NCI-H1105 treated with DMSO at 0.1 percent for 48 hours (cell line): ENCODE data around the gene ROR1.

Experiments
- DNase-seq: peaks from one replicate; lab custom pipeline; 2025; lab: John Stamatoyannopoulos, UW

Gene ROR1

DNA sequence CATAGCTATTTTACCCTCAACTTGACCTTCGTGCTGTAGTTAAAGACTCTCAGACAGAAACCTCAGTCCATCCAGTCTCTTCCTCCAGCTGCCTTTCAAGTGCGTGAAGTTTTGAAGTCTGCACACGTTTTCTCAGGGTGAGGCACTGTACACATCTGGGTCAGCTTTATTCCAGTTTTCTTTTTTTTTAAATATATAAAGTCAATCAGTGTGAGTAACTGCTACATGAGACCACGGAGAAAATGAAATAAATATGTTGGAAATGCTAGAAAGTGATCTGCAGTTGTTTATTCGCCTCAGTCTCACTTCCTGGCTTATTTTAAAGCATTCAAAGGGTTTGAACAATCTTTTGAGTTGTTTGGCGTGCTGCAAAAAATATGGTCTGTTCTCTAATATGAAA, 135.7 kb downstream of the ROR1 start:
- DNase-seq: no peak

DNA sequence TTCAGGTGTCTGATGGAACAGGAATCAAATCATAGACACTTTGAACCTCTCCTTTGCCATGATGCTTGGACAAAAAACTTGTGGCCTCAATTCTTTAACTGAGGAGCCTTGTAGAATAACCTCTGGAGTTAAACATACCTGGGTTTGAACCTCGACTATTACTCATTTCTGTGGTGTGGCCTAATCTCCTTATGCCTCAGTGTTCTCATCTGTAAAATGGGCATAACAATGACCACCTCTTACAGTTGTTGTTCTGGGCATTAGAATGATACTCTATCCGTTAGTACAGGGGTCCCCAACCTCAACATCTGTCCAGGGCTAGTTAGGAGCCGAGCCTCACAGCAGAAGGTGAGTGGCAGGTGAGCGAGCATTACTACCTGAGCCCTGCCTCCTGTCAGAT, 137.2 kb downstream of the ROR1 start:
- no peak for DNase-seq

DNA sequence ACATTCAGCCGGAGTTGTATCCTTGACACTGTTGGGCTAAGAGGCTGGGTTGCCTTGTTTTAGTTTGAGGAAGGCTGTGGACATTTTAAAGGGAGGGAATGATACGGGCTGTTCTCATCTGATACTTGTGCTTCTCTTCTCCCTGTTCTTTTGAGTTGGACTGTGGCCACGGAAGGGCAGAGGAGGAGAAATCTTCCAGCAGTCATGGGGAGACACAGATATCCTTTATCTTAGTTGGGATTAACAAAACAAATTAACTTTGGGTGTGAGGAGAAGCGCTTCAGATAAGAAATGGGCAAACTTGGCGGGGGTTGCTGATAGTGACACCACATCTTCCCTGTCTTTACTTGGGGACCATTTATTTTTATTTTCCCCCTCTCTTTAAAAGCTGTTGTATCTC, 138.8 kb downstream of the ROR1 start:
- no peak for DNase-seq

DNA sequence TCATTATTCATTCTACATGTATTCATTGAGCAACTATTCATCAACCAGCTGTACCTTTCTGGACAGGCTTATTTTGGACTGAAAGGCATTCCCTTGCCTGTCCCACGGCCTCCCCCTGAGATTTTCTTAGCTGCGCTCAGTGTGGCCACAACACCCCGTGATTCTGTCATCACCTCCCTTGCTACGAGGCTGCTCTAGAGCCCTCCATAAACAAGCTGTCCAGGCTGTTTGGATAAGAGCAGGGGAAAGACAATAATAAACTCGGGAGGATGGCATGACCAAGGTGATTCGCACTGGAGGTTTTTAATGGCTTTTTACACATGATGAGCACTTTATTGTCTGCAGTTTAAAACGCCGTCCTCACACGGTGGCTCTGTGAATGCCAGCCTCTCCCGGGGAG, 139.7 kb downstream of the ROR1 start:
- DNase-seq: no peak

DNA sequence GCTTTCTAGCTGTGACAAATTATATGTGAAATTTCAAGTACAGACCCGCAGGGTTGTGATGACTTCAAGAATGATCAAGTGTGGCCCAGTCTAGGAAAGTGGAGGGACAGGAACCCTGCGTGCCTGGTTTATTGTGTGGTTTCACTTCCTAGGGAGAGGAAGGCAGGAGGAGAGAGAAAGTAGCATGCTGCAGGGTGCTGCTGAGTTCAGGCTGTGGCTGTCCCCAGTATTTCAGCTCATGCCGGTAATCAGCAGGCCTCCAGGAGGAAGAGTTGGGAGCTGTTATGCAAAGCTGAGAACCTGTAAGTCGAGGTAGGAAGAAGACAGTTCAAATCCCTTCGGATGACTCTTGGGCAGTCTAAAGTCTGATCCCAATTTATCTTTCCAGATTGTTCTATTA, 140.4 kb downstream of the ROR1 start:
- no peak for DNase-seq

DNA sequence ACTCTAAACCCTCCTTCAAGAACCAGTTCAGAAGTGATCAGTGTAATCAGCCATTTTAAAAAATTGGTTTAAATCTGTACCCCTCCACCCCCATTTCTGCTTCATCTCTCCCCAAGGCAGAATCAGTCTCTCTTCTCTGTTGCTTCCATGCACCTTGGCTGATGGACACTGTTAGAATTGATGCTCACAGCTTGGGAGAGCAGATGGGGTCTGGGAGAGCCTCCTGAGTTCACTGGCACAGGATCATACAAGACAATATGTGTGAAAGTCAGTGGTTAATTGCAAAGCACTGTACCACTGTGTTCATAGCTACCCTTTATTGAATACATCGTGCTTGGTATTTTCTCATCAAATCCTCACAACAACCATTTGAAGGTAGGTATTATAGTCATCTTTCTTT, 140.9 kb downstream of the ROR1 start:
- DNase-seq: no peak

DNA sequence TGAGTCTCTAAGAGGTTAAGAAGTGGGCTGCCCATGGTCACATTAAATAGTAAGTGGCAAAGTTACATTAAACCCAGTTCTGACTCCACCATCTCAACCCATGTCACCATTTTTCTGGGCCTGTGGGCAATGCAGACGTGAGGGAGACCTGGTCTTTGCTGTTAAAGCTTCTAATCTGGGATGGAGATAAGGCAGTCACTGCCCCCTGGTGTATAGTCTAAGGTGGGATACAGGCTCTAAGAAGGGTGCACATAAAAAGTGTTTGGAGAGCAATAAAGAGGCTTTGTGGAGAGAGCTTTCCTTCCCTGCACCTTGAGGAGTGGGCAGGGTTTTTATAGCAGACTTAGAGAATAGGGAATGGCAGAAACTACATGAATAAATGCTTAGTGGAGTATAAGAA, 141.3 kb downstream of the ROR1 start:
- peak; percentile 21 for DNase-seq

DNA sequence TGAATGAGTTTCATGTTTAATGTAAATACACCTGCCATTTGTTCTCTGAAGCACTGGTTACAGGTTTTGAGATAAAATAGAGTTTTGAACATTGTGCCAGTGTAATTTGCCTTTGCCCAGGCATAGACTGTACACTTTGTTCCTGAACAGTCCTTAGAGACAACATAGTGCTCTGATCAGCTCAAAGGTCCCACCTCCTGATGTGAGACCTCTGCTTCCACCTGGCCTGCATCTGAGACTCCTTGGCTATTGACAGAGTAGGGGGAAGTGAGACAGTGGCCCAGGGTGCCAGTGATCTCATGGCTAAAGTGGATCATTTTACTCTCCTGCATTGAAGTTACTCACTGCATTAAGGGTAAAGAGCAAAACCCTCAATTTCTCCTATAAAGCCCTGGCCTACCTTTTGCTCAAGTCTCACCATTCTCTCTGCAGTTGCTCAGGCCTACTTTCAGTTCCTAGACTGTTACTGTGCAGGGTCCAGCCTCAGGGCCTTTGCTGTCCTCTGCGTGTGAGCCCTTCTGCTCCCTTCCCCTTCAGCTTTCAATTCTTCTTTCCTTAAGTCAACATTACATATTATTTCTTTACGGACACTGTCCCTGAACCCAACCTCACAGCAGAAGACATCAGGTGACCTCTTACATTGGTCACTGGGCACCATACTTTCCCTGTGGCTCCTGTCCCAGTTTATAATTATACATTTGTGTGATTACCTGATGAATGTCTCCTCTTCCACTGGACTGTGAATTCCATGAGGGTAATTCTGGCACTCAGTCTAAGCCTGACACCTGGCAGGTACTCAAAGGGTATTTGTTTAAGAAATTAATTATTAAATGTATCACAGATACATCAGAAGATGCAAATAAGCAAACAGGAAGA, 142.9 kb downstream of the ROR1 start:
- DNase-seq: peak; percentile 27

DNA sequence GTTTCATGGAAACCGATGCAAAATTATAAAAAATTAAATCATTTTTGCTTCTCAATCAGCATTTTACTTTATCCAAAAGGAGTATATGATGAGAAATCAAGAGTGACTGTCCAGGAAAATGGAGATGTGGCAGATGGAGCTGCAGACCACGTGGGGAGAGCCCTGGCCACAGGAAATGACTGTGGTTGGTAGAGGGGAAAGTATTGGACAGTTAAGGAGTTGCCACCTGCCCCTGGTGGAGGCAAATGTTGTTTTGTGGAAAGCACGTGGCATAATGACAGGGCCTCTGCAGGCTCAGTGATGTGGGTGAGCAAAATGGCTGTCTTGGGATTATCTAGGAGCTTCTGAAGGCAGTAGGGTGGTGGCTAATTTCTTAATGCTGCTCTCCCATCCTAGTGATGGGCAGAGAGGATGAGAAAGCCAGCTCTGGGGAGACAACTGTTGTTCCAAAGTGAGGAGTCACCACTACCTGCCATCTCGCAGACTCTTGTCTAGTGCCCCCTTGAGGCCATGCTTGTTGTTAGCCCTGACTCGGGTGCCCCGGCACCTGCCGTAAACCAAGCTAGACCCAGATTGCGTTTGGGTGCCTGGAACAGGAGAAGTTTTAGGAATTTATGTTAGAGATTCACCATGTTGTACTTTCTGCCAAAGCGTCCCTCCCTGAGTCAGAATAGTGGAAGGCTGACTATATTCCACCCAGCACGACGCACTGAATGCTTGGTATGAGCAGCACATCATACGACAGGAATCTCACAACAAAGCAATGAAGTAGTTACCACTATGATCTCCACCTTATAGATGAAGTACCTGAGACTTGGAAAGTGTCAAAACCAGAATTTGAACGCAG, 144.0 kb downstream of the ROR1 start:
- DNase-seq: no peak

DNA sequence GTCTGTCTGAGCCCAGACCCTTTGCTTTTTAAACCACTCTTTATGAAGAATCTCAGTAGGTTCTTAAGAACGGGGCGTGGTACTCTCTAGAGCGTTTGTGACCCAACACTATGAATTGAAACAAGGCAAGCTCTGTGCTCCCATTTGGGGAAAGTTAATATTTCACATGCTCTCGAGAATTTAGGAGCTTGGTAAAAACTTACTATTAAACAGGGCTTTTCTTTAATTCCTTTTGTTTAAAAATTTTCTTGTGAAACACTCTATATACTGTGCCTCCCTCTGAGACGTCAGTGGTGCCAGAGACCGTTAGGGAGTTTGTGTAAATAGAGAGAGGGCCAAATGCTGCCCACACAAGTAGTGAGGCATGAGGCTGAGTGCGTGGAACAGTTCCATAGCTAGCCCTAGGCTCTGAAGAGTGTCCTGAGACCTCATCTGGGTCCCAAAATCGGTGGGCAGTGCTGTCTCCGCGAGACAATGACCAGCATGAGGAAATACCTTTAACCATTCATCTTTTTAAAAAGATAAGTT, 144.7 kb downstream of the ROR1 start:
- no peak for DNase-seq

DNA sequence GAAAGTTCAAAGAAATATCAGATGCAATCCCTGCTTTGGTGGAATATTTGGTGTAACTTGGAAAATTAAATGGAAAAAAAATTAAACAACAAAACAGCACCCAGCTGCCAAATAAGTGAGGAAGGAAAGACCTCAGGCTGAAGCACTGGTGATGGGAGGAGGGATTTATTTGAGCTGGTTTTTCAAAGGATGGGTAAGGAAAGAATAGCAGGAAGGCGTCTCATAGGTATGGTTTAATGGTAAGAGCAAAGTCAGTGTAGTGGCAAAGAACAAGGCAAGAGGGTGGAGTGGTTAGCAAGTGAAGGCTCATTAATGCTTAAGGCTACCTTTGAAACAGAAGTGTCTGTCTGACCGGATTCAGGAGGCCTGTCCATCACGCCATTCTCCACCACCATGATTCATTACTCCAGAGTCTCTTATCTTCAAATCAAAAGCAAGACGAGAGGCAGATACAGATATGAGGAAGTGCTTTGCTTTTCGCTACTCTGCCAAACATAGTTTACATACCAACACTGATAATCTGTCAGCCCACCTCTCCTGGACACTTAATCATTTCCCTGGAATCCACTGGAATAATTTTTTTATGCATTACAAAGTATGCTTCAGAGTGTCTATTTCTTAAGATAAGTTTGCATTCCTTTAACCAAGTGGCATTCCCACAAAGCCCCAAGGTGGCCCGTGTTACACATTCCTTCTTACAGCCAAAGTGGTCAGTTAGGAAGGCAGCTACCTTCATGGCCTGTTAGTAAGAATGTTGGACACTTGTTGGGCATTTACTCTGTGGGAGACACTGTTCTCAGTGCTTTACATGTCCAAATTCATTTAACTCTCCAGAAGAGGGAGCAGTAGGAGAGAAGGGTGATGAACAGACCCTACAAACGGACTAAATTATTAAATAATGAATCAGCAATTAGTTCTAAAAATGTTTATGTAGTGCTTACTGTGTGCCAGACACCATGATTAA, 146.6 kb downstream of the ROR1 start:
- DNase-seq: no peak

DNA sequence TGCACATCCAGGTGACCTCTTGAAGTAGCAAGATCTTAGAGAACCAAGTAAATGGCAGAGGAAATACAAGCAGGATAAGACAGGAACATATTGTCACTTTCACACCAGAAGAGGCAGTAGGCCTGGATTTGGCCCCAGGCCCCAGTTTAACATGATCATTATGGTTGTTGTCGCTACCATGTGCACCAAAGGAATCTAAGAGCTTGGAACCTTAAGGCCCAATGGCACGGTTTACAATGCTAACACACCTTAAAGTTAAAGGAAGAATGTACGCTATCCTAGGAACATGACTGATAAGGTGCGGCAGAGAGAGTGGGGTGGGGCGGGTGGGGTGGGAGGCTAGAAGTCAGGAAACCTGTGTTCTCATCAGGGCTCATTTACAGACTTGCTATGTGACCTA, 147.5 kb downstream of the ROR1 start:
- DNase-seq: no peak

DNA sequence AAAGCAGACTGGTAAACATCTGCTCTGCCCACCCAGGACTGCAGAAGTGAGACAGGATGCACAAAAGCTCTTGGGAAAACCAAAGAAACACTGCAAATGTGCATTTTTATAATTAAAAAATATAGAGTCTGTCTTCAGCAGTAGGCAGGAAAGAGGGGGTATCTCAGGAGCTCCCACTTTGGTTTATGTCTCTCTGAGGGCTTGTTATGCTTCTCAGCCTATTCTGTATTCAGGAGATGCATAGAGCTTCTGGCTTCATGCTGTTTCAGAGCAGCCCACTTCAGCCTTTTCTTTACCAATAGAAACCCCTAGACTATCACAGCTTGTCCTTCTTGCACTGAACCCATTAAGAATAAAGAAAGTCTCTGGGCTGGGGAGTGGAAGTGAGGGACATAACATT, 148.0 kb downstream of the ROR1 start:
- no peak for DNase-seq

DNA sequence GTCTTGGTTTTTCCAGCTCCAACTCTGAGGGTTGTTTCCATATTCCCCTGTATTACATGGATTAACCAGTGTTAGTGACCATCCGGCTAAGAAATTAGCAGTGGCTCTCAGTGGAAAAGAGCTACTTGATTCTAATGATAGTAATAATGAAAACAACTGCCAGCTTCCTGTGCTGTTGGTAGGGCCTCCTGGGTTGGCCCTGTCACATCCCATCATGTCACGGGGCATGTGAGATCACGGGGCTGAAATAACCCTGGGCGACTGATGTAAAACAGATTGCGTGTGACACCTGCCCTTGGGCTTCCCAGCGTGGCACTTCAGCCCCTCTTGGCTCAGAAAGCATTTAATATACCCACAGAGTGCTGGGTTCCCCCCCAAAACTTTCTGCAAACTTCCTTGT, 149.0 kb downstream of the ROR1 start:
- no peak for DNase-seq

DNA sequence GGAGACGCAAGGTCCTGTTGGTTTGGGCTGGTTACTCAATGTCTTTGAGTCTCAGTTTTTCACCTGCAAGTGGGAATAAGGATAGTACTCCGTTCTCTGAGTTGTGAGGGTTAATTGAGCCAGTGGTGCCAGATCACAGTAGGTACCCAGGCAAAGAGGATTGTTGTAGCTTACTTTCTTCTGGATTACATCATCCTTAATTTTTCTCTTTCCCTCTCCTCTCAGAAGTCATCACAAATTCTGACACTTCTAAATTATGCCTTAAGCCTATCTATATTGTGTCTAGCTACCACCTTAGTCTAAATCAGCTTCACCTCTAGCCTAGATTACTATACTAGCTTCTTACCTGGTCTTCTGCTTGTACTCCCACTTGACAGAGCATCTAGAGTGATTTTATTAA, 149.5 kb downstream of the ROR1 start:
- DNase-seq: no peak

DNA sequence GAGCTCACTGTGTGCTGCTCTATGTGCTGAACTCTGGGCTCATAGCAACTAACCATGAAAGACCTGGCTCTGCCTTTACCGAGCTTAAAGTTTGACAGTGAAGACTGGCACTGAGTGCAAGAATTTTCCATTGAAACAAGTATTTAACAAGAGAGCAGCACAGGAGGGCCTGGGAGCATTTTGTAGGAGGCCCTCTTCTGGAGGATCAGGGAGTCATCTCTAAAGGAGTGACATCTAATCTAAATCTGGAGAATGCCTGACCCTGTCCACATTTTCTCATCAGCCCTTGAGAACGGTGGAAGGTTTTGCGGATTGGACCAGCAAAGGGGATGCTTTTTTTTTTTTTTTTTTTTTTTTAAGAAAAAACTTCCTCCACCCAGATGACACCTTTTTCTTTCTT, 150.8 kb downstream of the ROR1 start:
- no peak for DNase-seq

DNA sequence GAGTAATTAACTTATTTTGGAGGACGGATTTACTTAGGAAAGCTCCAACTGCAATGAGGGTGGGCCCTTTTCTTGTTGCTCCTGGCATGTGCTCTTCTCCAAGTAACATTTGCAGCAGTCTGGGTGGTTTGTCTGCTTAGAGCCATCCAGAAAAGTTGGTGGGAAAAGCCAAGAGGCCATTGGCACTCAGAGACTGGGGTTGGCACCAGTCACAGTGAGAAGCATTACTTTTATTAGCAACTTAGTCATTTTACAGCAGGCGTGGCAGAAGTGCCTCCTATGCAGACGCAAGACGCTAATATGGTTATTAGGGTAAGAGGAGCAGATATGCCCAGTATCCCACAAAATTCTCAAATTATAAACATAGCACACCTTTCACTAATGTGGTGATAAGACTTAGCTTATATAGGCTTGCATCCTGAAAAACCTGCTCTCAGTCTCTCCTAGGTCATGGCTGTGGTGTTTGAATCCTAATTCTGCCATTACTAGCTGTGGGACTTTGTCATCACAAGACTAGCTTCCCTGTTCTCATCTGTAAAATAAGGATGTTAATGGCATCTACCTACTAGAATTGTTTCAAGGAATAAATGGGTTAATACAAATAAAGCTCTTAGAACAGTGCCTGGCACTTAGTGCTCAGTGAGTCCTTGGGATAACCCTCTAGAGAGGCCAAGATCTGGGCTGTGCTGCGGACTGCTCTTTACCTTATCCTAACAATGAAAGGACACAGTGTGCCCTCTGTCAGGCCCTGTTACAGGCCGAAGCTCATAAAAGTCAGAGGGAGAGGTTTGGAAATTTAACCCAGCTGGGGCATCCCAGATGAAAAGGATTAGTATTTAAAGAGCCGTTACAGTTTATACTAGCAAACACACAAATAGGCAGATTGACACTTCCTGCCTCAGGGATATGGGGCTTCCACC, 154.6 kb downstream of the ROR1 start:
- DNase-seq: no peak

DNA sequence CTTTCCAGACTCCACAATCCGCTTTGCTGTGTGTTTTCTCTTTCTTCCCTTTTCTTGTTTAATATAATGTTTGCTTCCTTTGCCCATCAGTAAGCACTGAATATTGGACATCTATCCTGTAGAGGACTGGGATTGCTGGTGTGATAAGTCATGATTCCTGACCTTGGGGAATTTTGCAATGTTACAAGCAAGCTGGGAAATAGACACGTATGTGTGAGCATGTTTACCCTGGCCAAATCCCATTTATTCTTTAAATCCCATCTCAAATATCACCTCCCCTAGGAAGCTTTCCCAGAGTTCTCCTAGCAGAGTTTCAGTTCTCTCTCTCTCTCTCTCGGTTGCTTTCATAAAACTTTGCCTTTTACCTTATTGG, 155.3 kb downstream of the ROR1 start:
- DNase-seq: no peak

DNA sequence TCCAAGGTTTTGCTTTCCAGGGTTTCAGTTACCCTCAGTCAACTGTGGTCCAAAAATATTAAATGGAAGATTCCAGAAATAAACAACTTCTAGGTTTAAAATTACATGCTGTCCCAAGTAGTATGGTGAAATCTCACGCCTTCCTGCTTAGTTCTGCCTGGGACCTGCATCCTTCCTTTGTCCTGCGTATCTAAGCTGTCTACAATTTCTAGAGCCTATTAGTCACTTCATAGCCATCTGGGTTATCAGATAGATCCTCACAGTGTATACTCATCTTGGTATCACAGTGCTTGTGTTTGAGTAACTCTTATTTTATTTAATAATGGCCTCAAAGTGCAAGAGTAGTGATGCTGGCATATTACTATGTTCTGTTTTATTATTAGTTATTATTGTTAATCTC, 157.7 kb downstream of the ROR1 start:
- DNase-seq: no peak

DNA sequence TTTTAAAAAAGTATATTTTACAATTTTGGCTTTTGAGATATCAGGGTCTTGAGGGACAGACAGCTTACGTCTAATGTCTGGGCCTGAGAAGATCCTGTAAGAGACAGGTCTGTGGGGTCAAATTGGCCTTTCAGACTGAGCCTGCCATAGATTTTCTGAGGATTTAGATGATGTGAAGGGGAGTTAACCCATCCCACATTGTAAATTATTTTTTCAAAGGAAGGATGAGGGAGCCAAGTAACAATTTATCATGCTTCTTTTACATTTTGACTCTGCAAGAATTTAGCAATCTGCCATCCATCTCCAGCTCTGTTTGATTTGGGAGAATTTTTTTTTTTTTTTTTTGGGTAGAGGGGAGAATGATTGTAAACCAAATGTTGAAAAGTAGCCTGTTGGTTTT, 160.9 kb downstream of the ROR1 start:
- no peak for DNase-seq

DNA sequence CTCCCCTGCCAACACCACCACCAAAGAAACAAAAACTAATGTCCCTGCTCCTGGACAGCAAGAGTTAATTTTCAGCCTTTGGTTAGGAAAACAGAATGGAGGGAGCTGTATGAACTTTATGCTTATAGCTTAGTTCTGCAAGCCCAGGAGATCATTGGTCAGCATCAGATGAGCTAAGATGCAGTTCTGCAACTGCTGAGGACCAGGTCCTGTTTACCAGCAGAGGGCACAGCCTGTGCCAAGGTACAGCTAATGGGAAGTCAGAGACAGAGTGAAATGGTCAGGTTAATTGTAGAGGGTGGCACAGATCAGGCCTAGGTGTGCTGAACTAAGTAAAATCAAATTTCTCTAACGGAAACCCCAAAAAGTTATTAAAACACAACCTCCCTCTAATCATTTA, 161.3 kb downstream of the ROR1 start:
- no peak for DNase-seq
